Neural cell (in vitro differentiated cells): ENCODE results near the gene MUC3A. TPM values are rescaled to one million over a fixed set of nuclear protein-coding genes. Genes with fewer than 3 reads are reported as not detected.

Experiments used
- H2AFZ ChIP-seq: fragments of 200-600, 300-800 bp; sonication (generic), shearing (Covaris generic); 2 replicates; pipeline ENCODE4 v1.6.0; 2014; ENCODE audit warnings: low read depth, mild to moderate bottlenecking, antibody characterized with exemption, low read length, moderate library complexity
- H3F3A ChIP-seq: fragments of 200-600 bp; shearing (Covaris generic); 2 replicates; pipeline ENCODE4 v1.6.1; 2016; ENCODE audit warnings: mild to moderate bottlenecking, moderate library complexity, mixed read lengths, antibody characterized with exemption, low read length; ENCODE audit not compliant: insufficient read depth, poor library complexity, severe bottlenecking
- H3K27ac ChIP-seq: fragments of 200-600, 300-800 bp; sonication (generic), shearing (Covaris generic); 2 replicates; pipeline ENCODE4 v1.5.1; 2014; ENCODE audit warnings: mild to moderate bottlenecking, low read length, moderate library complexity
- H3K27me3 ChIP-seq: fragments of 300-800, 200-600 bp; sonication (generic), shearing (Covaris generic); 2 replicates; pipeline ENCODE4 v1.6.0; 2014; ENCODE audit warnings: mild to moderate bottlenecking, low read depth, low read length, moderate library complexity; ENCODE audit not compliant: insufficient read depth
- H3K36me3 ChIP-seq: fragments of 300-800, 200-600 bp; sonication (generic), shearing (Covaris generic); 2 replicates; pipeline ENCODE4 v1.5.1; 2014; ENCODE audit warnings: mild to moderate bottlenecking, antibody characterized with exemption, low read length, moderate library complexity; ENCODE audit not compliant: insufficient read depth
- H3K4me2 ChIP-seq: fragments of 300-800, 200-600 bp; sonication (generic), shearing (Covaris generic); 2 replicates; pipeline ENCODE4 v1.6.0; 2014; ENCODE audit warnings: mild to moderate bottlenecking, low read length
- H3K4me3 ChIP-seq: fragments of 300-800, 200-600 bp; sonication (generic), shearing (Covaris generic); 2 replicates; pipeline ENCODE4 v1.5.1; 2014; ENCODE audit warnings: mild to moderate bottlenecking, low read length, moderate library complexity
- H3K79me2 ChIP-seq: fragments of 200-600 bp; shearing (Covaris generic); replicated peaks from 2 replicates; pipeline ENCODE4 v1.6.0; 2014; ENCODE audit warnings: mild to moderate bottlenecking, low read length, moderate library complexity; ENCODE audit not compliant: insufficient read depth
- H3K9ac ChIP-seq: fragments of 300-800, 200-600 bp; sonication (generic), shearing (Covaris generic); 2 replicates; pipeline ENCODE4 v1.6.1; 2016; ENCODE audit warnings: mild to moderate bottlenecking, low read length, mixed read lengths
- H3K9me2 ChIP-seq: fragments of 200-600 bp; shearing (Covaris generic); 2 replicates; pipeline ENCODE4 v1.6.1; 2016; ENCODE audit warnings: mild to moderate bottlenecking, low read length, mixed read lengths; ENCODE audit not compliant: insufficient read depth
- H3K9me3 ChIP-seq: fragments of 200-600, 300-800 bp; sonication (generic), shearing (Covaris generic); 2 replicates; pipeline ENCODE4 v1.6.1; 2016; ENCODE audit warnings: mild to moderate bottlenecking, mixed run types, low read length, moderate library complexity, mixed read lengths
- H4K20me1 ChIP-seq: fragments of 200-600 bp; shearing (Covaris generic); 2 replicates; pipeline ENCODE4 v1.6.1; 2016; ENCODE audit warnings: mild to moderate bottlenecking, mixed run types; ENCODE audit not compliant: insufficient read depth
- CTCF ChIP-seq: fragments of 450-650 bp; IDR thresholded peaks from 2 replicates; pipeline ENCODE4 v1.5.1; 2014; ENCODE audit warnings: antibody characterized with exemption, mild to moderate bottlenecking, moderate library complexity; ENCODE audit not compliant: poor library complexity, severe bottlenecking
- EP300 ChIP-seq: fragments of 450-650 bp; conservative IDR thresholded peaks from 2 replicates; pipeline ENCODE4 v1.6.1; 2014; ENCODE audit warnings: antibody characterized with exemption, mild to moderate bottlenecking, moderate library complexity; ENCODE audit not compliant: poor library complexity, severe bottlenecking
- EZH2 ChIP-seq: fragments of 200-600, 300-800 bp; shearing (Covaris generic), sonication (generic); IDR thresholded peaks from 2 replicates; pipeline ENCODE4 v1.6.1; 2014; ENCODE audit warnings: antibody characterized with exemption, low read length, borderline replicate concordance, mild to moderate bottlenecking; ENCODE audit not compliant: insufficient read depth, poor library complexity, severe bottlenecking
- MXI1 ChIP-seq: fragments of 450-650 bp; conservative IDR thresholded peaks from 2 replicates; pipeline ENCODE4 v1.6.1; 2014; ENCODE audit warnings: antibody characterized with exemption, mild to moderate bottlenecking; ENCODE audit not compliant: poor library complexity, severe bottlenecking
- POLR2AphosphoS5 ChIP-seq: IDR thresholded peaks from 2 replicates; pipeline ENCODE4 v1.6.1; 2012
- RAD21 ChIP-seq: fragments of 450-650 bp; conservative IDR thresholded peaks from 2 replicates; pipeline ENCODE4 v1.6.1; 2014; ENCODE audit warnings: antibody characterized with exemption, mild to moderate bottlenecking, moderate library complexity
- REST ChIP-seq: IDR thresholded peaks from 2 replicates; pipeline ENCODE4 v1.6.1; 2012; ENCODE audit warnings: borderline replicate concordance
- SMC3 ChIP-seq: fragments of 450-650 bp; conservative IDR thresholded peaks from 2 replicates; pipeline ENCODE4 v1.6.1; 2014; ENCODE audit warnings: antibody characterized with exemption, mild to moderate bottlenecking, moderate library complexity; ENCODE audit not compliant: poor library complexity
- TAF1 ChIP-seq: IDR thresholded peaks from 2 replicates; pipeline ENCODE4 v1.6.1; 2012; ENCODE audit warnings: low read depth
- polyA plus RNA-seq: library from polyadenylated mRNA; depleted of rRNA; stranded (reverse); fragments of >200 nt; gene quantifications from 2 replicates; pipeline ENCODE4 v1.2.3, GENCODE V29; 2014

Gene MUC3A
- polyA plus RNA-seq, 1 donor from 2014 or later: not detected

- Histone ChIP-seq H3F3A (no peaks in the 10 kb centered on the region), H3K9me2 (no peaks in the 10 kb centered on the region), H4K20me1 (no peaks in the 10 kb centered on the region), H3K27me3 (peaks cover 51% of the 10 kb centered on the region), H2AFZ (no peak overlapping the region), H3K79me2 (no peaks in the 10 kb centered on the region), H3K9me3 (no peaks in the 10 kb centered on the region), H3K4me3 (peak overlapping the region; percentile 60), H3K27ac (no peak overlapping the region), H3K4me2 (no peak overlapping the region), H3K36me3 (no peaks in the 10 kb centered on the region), H3K9ac (peak overlapping the region; percentile 1)
- no peak for TF ChIP-seq MXI1
- TF ChIP-seq EP300: no peak
- no peak for TF ChIP-seq EZH2
- TF ChIP-seq RAD21: no peak
- no peak for TF ChIP-seq TAF1
- TF ChIP-seq SMC3: no peak
- no peak for TF ChIP-seq REST
- no peak for TF ChIP-seq POLR2AphosphoS5
- TF ChIP-seq CTCF: no peak
These were observed 15.8 kb downstream of the MUC3A start for GRCh38 chr7:100965045-100965722.

- H3K9ac ChIP-seq: peak overlapping the region; percentile 32
These were observed 16.6 kb downstream of the MUC3A start for GRCh38 chr7:100965723-100966541.

More at GRCh38 chr7:100965723-100966541, 16.6 kb downstream of the MUC3A start:
- Histone ChIP-seq H3K9me3 (no peaks in the 10 kb centered on the region), H3K27ac (no peak overlapping the region), H3K27me3 (peaks cover 51% of the 10 kb centered on the region), H3F3A (no peaks in the 10 kb centered on the region), H3K36me3 (no peaks in the 10 kb centered on the region), H4K20me1 (no peaks in the 10 kb centered on the region), H3K79me2 (no peaks in the 10 kb centered on the region), H3K4me3 (peak overlapping the region; percentile 60), H3K9me2 (no peaks in the 10 kb centered on the region), H2AFZ (no peak overlapping the region), H3K4me2 (peak overlapping the region; percentile 22)
- TF ChIP-seq RAD21: peak; percentile 48
- peak; percentile 65 for TF ChIP-seq EZH2
- TF ChIP-seq MXI1: no peak
- TF ChIP-seq SMC3: peak; percentile 62
- TF ChIP-seq CTCF: peak; percentile 67
